HG03175 (cell line): ENCODE results near the gene GDPD4.

Experiments used
- ATAC-seq: cut with Tn5 transposase; IDR thresholded peaks from one replicate; pipeline ENCODE4 v1.9.1; 2021; ENCODE audit warnings: mild to moderate bottlenecking, moderate library complexity; ENCODE audit not compliant: unreplicated experiment

The GDPD4 gene

DNA sequence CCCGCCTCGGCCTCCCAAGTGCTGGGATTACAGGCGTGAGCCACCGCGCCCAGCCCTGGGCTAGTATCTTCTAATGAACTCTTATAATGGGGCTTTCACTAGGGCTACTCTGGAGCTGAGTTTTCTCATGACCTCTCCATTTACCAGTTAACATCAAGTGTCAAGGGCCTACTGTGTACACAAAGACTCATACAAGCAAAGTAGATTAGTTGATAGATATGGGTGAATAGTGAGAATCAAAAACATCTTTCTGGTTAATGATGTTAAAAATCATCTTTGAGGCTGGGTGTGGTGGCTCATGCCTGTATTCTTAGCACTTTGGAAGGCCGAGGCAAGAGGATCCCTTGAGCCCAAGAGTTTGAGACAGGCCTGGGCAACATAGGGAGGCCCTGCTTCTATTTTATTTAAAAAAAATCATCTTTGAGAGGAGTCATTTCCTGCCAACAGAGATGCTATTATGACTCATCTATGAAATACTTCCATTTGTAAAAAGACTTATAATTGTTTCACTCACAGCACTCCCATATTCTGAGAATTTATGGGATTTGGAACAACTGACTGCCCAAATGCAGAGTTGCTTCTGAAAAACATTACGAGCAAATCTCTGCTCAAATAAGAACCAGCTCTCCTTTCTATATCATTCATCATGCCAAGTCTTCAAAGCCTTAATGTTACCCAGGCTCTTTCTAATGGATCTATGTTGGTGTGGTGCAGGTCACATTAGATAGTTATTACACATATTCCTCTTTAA, 57.0 kb downstream of the GDPD4 start:
- no peak for ATAC-seq

DNA sequence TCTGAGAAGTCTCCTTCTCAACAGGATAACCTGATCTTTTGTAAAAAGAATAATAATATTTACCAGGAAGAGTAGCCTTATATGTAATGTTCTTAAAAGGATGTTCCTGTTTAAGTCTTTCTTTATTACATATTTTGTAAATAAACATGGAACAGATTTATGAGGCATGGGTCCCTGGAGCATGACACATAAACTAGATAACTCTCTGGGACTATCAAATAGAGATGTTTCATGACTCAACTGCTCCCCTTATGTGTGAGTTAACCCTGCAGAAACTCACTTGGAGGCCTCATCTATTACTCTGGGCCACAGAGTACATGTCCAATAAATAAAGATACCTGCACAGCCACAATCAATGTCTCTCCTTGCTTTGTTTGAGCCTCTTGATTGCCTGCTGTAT, 64.6 kb downstream of the GDPD4 start:
- no peak for ATAC-seq

DNA sequence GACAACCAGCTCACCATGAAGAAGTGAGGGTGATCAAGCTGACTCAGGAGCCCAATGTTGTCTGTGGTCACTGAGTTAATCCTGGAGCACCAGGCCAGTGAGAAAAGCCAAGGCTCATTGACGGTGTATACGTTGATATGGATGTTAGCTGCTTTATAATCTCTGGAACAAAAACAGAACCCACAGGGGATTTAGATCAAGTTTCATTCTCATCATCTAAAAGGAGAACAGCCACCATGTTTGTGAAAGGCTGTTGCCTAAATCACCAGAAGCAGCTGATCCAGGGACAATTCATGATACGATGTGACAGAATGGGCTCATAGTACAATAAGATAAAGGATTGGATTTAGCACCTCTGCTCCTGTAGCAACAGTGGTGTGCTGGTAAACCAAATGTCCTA, 68.5 kb downstream of the GDPD4 start:
- ATAC-seq, result no peak

DNA sequence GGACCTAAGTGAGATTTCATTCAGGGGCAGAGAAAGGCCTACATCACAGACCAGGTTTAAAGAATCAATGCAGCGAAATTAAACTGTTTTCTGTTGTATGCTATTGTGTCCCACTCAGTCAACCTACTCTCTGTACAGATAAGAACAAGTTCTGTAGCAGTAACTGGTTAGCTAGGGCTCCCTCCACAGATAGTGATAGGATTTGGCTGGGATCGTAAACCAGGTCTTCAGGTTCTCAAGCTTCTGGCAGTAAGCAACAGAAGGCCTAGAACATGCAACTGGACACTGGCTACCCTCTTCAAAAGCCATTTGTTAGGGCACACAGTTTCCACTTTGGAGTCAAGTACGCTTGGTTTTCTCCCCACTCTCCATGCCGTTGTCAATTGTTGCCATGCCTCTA, 69.2 kb downstream of the GDPD4 start:
- ATAC-seq, result no peak

DNA sequence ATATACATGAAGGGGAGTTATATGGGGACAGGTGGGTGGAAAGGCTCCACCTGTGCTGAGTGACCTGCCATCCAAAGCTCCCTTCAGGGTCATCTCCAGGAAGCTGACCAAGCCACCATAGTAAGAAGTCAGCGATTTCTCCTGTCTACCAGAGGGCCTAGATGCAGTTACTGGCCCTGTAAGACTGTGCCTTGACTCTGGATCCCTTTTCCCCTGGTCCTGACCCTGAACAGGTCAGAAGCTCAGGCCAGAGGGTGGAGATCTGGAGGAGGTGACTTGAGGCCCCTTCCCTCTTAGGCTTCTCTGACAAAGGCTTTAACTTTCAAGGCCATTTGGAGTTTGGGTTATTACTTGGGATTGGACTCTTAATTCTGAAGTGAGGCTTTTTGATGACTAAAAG, 69.7 kb downstream of the GDPD4 start:
- no peak for ATAC-seq

DNA sequence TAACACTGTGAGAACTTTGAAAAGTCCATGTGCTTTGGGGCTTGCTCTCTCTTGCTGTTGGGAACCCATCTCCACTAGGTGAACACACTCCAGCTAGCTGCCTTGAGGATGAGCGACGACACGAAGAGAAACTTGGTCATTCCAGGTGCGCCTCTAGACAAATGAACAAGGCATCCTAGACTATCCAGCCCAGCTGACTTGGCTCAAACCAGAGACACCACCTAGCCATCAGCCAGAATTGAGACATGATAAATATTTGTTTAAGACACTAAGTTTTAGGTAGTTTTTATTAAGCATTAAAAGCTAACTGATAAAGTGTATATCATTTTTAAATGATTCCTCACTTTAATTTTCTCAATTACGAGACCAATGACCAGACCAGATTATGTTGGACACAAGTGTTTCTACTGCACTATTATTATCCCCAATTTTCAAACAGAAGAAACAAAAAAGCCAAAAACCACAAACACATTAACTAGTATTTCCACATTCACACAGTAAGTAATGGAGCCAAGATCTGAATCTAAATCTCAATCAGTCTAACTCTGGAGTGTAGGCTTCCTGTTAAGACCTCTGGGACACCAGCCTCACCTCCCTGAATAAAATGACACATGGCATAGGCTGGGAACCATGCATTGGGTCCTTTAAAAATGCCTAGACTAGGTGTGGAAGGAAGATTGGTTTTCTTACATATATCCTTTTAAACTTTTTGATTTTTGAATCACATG, 70.4 kb downstream of the GDPD4 start:
- no peak for ATAC-seq

DNA sequence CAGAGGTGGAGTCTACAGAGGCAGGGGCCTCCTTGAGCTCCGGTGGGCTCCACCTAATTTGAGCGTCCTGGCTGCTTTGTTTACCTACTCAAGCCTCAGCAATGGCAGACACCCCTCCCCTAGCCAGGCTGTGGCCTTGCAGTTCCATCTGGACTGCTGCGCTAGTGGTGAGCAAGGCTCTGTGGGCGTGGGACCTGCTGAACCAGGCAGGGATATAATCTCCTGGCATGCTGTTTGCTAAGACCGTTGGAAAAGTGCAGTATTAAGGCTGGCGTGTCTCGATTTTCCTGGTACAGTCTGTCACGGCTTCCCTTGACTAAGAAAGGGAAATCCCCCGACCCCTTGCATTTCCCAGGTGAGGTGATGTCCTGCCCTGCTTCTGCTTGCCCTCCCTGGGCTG, 77.7 kb downstream of the GDPD4 start:
- no peak for ATAC-seq

DNA sequence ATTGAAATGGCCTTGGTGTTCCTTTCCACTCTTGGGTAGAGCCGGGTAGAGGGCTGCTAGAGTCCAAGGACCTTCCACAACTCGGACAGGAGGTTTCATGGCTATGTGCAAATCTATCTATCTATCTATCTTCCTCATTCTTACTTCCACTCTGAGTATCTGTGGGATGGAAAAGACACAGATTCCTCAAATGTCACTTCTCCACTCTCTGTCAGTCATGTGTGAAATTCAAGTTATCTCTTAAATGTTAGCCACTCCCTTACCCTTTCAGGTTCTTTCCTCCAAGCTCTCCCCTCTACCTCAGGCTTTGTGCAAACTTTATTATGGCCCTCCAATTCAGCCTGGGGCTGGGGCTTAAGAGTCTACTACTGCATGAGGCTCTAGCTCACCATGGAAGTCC, 84.3 kb downstream of the GDPD4 start:
- ATAC-seq, result no peak

DNA sequence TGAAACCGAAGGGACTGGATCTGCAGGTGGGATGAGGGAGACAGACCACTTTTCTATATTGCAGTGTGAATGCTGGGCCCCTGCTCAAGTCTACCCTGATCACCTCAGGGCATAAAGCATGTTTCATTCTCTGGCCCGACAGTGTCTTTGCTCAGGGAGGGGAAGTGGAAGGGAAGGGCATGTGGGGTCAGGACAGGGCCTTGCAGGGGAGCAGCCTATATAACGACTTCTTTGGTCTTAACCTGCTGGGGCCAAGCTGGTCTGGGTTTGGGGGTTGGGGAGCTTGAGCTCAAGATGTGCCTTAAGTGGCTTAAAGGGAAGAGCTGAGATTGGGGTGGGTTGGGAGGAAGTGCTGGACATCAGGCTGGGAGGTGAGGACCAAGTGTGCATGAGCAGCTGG, 86.4 kb downstream of the GDPD4 start:
- ATAC-seq, result no peak

DNA sequence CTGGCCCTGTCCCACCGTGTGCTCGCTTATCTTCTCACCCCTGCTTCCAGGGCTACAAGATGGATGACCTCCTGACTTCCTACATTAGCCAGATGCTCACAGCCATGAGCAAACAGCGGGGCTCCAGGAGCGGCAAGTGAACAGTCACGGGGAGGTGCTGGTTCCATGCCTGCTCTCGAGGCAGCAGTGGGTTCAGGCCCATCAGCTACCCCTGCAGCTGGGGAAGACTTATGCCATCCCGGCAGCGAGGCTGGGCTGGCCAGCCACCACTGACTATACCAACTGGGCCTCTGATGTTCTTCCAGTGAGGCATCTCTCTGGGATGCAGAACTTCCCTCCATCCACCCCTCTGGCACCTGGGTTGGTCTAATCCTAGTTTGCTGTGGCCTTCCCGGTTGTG, 86.9 kb downstream of the GDPD4 start:
- no peak for ATAC-seq

DNA sequence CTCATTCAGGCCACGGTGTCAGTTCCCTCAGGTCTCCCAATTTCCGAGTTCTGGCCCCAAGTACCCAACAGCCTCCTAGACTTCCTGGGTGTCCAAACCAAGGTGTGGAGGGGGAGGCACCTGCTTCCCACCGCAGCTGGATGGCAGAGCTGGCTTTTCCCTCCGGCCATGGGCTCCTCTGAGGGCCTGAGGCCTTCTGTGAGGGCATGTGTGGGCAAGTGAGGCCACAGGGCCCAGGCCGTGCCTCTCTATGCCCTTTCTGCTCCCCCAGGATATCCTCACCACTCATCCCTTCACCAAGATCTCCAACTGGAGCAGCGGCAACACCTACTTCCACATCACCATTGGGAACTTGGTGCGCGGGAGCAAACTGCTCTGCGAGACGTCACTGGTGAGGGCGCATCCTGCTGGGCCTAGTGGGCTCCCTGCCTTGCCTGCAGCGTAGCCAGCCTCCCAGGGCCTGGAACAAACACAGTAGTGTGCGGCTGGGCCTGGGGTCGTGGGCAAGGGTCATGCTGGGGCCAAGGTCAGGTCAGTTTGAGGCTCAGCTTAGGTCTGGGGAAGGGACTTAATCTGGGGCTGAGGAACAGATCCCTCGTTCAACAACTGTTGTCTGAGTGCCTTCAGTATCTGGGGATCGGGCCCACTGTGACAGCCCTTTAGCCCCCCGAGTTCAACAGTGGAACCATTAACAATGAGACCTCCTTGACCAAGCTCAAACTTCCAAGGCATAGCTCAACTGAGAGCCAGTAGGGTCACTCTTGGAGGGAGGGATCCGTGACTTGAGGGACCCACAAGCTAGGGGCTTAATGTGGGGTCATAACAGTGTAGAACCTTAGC, 87.7 kb downstream of the GDPD4 start:
- ATAC-seq, result no peak

DNA sequence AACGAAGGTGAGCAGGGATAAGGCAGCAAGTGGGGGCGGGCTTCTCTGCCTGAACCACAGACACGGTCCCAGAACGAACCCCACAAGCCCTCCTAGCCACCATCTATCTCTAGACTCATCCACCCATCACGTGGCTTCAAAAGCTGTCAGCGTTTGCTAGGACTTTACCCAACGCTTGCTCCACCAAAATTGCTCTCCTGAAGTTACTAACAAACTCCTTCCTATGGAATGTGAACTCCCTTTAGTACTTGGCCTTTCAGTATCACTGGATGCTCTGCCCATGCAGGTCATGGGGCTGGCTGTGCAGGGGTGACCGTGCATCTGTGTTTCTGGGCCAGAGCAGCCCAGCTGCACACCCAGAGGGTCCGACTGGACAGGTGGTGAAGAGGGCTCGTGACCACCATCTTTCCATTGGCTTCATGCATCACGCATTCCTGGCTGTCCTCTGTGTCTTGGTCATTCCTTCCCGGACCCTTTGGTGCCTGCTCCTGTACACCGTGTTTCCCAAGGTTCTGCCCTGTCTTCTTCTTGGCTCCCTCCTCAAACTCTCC, 88.4 kb downstream of the GDPD4 start:
- no peak for ATAC-seq

DNA sequence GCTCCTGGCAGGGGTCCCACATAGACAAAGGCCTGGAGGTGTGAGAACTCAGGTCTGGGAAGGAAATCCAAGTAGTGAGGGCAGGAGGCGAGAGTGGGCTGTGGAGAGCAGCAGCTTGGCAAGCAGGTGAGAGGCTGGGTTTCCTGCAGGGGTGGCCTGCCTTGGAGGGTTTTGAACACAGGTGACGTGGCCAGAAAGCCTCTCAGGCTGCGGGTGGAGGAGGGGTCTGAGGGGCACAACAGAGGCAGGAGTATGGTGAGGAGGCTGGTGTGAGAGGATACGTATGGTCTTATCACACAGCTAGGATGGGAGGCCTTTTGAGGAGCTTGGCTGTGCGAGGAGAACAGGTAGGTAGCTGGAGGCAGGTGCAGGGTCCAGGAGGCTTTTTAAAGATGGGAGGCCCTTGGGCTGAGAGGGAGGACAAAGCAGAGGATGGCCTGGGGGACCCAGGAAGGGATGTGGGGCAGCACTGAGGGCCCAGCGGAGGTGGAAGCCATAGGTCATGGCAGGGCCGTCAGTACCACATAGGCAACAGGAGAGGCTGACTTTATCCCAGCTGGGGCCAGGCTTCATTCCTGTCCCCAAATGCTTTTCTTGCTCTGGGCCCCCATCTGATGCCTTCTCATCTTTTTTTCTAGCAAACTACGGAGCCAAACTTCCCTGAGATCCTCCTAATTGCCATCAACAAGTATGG, 89.0 kb downstream of the GDPD4 start:
- ATAC-seq, result no peak

DNA sequence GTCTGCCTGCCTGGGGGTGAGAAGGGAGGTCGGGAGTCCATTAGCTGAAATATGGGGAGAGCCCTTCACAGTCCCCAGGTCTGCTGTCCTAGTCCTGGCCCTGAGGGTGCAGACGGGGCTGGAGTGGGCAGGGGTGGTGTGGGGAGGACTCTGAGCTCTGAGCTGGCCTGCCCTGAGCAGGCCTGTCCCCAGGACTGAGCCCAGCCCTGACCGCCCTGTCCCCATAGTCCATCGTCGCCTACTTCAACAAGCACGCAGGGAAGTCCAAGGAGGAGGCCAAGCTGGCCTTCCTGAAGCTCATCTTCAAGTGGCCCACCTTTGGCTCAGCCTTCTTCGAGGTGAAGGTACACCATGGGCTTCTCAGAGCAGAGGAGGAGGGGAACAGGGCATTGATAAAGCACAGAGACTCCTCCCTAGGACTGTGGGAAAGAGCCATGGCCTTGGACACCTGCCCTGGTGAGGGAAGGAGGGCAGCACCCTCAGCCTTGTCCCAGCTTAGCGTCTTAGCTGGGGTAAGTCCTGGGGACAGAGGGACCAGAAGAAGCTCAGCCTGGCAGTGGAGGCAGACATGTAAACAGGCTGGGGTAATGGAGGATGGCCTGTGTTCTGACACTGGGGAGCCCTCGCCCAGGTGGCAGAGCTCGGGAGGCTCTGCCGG, 89.8 kb downstream of the GDPD4 start:
- no peak for ATAC-seq

DNA sequence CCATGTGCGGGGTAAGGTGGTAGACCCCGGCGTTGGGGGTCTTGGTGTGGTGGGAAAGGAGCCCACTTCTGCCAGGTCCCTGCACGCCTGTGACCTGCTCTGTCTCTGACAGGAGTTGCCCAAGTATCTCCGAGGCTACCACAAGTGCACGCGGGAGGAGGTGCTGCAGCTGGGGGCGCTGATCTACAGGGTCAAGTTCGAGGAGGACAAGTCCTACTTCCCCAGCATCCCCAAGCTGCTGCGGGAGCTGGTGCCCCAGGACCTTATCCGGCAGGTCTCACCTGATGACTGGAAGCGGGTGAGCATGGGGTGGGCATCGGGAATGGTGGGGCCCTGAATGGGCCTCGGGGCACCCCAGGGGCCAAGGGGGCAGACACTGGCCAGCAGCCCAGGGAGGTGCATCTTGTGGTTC, 90.4 kb downstream of the GDPD4 start:
- no peak for ATAC-seq

DNA sequence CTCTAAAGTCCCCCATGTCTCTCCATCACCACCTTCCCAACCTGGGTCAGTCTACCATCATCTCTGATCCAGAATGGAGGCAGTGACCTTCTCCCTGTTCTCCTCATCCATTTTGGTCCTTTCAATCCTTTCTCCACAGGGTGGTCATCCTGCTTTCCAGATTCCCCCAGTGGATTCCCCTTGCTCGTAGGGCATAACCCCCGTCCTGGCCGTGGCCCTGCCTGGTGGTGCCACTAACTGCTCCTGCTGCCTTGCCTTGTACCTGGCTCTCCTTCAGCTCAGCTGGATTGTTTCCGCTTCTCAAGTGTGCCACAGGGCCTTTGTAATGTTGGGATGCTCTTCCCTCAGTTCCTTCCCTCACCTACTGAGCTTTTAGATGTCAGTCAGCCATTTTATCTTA, 91.8 kb downstream of the GDPD4 start:
- ATAC-seq, result no peak

DNA sequence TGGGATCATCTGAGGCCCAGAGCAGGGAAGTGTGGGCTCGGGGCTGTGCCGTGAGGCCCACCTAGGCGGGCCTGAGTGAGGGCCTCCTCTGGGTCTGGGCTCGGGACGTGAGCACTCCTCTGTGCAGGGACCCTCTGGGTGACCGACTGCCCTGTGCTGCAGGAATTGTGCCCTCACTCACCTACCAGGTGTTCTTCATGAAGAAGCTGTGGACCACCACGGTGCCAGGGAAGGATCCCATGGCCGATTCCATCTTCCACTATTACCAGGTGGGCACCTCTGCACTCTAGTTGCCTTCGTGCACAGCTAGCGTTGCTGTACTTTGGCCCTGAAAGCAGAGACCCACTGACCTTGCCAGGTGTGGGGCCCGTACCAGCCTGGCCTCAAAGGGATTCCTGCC, 93.0 kb downstream of the GDPD4 start:
- no peak for ATAC-seq

DNA sequence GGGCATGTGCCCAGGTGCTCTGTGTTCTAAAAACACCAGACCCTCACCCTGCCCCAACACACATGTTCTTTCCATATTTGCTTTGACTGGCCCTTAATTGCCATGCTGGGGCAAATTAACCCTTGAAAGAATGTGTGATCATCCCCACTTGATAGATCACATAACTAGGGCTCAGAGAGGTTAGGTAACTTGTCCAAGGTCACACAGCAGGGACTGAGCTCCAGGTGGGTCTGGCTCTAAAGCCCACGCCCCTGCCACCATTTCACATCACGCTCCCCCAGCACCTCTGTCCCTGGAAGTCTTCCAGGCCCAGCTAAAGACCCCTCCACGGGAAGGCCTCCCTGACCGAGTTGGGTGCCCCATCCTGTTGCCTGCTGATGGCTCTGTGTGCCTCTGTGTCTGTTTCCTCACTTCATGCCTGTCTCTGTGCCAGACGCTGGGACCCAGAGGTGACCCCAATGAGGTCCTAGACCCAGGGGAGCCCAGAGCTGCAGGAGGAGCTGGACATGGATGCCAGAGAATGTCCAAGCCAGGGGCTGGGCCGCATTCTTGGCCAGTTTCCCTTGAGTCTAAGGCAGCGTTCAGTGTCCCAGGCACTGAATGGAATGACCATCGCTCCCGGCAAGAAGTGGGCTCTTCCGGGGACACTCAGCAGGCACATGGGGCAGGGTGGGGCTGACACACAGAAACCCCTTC, 93.7 kb downstream of the GDPD4 start:
- no peak for ATAC-seq

DNA sequence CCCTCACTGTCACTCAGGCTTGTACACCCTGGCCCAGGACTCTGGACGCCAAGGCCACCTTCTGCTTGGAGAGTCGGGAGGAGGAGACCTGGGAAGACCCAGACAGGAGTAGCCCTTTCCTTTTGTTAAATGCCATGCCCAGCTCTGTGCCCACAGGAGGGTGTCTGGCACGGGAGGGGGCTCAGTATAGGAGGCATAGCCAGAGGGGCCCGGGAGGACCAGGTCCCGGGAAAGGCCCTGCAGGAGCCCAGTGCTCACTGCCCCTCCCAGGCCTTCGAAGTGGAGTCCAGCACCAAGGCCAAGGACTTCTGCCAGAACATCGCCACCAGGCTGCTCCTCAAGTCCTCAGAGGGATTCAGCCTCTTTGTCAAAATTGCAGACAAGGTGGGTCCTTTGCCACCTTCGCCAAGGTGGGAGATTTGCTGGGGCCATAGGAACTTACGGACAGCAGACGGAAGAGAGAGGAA, 94.4 kb downstream of the GDPD4 start:
- ATAC-seq, result no peak
